ENCODE measurements around the gene C2CD4C.

Gene C2CD4C

GRCh38 chr19:376111-376470 lies 32.9 kb downstream of the C2CD4C start:
- Histone ChIP-seq H3K4me3 (ENCODE audit: low read depth in 1 of 5, low read length in 5 of 5) (no peak overlapping the region), H3K9ac (ENCODE audit: low read length in 5 of 5) (no peak overlapping the region), H3K4me1 (ENCODE audit: control insufficient read depth in 5 of 5, insufficient read depth in 5 of 5, low read length in 5 of 5) (peaks cover 0 to 11% (median 8%) of the 10 kb centered on the region in 5 donors), H3K9me3 (ENCODE audit: control insufficient read depth in 5 of 5, low read length in 5 of 5) (no peaks in the 10 kb centered on the region), H3K36me3 (ENCODE audit: control insufficient read depth in 5 of 5, insufficient read depth in 5 of 5, low read length in 5 of 5) (no peaks in the 10 kb centered on the region), H3K27ac (ENCODE audit: low read depth, low read length) (no peak overlapping the region), H3K27me3 (ENCODE audit: control insufficient read depth in 5 of 5, insufficient read depth in 4 of 5, low read length in 5 of 5) (peaks cover 9 to 55% (median 41%) of the 10 kb centered on the region in 5 donors)

DNA sequence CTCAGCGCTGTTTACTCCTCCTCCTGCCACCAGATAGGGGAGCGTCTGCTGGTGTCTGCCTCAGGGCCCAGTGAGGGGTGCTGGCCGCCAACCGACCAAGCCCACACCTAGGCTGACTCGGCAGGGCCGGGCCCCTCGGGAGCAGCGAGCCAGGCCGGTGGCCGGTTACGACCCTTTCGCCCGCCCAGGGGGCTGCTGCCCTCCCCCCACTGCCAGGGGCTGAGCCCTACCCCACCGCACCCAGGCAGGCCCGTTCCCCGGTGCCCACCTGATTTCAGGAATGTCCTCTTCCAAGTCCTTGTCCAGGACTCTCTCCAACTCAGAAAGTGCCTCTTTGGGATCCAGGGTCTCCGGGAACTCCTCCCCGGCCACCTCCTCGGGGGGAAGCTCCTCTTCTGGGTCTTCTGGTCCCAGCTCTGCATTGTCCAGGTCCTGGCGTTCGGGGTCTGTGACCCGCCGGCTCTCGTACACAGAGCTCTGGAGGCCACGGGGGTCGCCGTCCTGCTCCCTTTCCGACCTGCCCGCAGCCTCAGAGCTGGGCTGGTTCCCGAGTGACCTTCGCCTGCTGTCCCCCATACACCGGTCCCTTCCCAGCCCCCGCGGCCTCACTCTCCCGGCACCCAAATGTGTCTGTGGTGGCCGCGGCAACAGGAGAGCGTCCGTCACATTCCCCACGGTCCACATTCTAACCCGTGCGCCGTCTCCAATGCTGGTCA lies 33.4 kb downstream of the C2CD4C start:
- H3K4me3 ChIP-seq (ENCODE audit: low read depth in 1 of 5, low read length in 5 of 5), result no peak overlapping the region
- no peak overlapping the region for H3K27ac ChIP-seq (ENCODE audit: low read depth, low read length)
- H3K36me3 ChIP-seq (ENCODE audit: control insufficient read depth in 5 of 5, insufficient read depth in 5 of 5, low read length in 5 of 5), result no peaks in the 10 kb centered on the region
- H3K9me3 ChIP-seq (ENCODE audit: control insufficient read depth in 5 of 5, low read length in 5 of 5), result no peaks in the 10 kb centered on the region
- H3K4me1 ChIP-seq (ENCODE audit: control insufficient read depth in 5 of 5, insufficient read depth in 5 of 5, low read length in 5 of 5), result peaks cover 0 to 11% (median 8%) of the 10 kb centered on the region in 5 donors
- peaks cover 13 to 55% (median 44%) of the 10 kb centered on the region in 5 donors for H3K27me3 ChIP-seq (ENCODE audit: control insufficient read depth in 5 of 5, insufficient read depth in 4 of 5, low read length in 5 of 5)
- H3K9ac ChIP-seq (ENCODE audit: low read length in 5 of 5), result no peak overlapping the region

GRCh38 chr19:374886-375235 lies 34.1 kb downstream of the C2CD4C start:
- no peaks in the 10 kb centered on the region for H3K9me3 ChIP-seq (ENCODE audit: control insufficient read depth in 5 of 5, low read length in 5 of 5)
- H3K27ac ChIP-seq (ENCODE audit: low read depth, low read length), result no peak overlapping the region
- no peak overlapping the region for H3K4me3 ChIP-seq (ENCODE audit: low read depth in 1 of 5, low read length in 5 of 5)
- peaks cover 0 to 11% (median 8%) of the 10 kb centered on the region in 5 donors for H3K4me1 ChIP-seq (ENCODE audit: control insufficient read depth in 5 of 5, insufficient read depth in 5 of 5, low read length in 5 of 5)
- H3K27me3 ChIP-seq (ENCODE audit: control insufficient read depth in 5 of 5, insufficient read depth in 4 of 5, low read length in 5 of 5), result peaks cover 13 to 53% (median 44%) of the 10 kb centered on the region in 5 donors
- H3K9ac ChIP-seq (ENCODE audit: low read length in 5 of 5), result no peak overlapping the region
- no peaks in the 10 kb centered on the region for H3K36me3 ChIP-seq (ENCODE audit: control insufficient read depth in 5 of 5, insufficient read depth in 5 of 5, low read length in 5 of 5)

- H3K9me3 ChIP-seq (ENCODE audit: control insufficient read depth in 5 of 5, low read length in 5 of 5), result no peaks in the 10 kb centered on the region
- peaks cover 0 to 11% (median 8%) of the 10 kb centered on the region in 5 donors for H3K4me1 ChIP-seq (ENCODE audit: control insufficient read depth in 5 of 5, insufficient read depth in 5 of 5, low read length in 5 of 5)
- no peak overlapping the region for H3K9ac ChIP-seq (ENCODE audit: low read length in 5 of 5)
- no peak overlapping the region for H3K4me3 ChIP-seq (ENCODE audit: low read depth in 1 of 5, low read length in 5 of 5)
- peaks cover 13 to 55% (median 44%) of the 10 kb centered on the region in 5 donors for H3K27me3 ChIP-seq (ENCODE audit: control insufficient read depth in 5 of 5, insufficient read depth in 4 of 5, low read length in 5 of 5)
- no peaks in the 10 kb centered on the region for H3K36me3 ChIP-seq (ENCODE audit: control insufficient read depth in 5 of 5, insufficient read depth in 5 of 5, low read length in 5 of 5)
- H3K27ac ChIP-seq (ENCODE audit: low read depth, low read length), result no peak overlapping the region
Observed at GRCh38 chr19:374183-374885, 34.6 kb downstream of the C2CD4C start.

DNA sequence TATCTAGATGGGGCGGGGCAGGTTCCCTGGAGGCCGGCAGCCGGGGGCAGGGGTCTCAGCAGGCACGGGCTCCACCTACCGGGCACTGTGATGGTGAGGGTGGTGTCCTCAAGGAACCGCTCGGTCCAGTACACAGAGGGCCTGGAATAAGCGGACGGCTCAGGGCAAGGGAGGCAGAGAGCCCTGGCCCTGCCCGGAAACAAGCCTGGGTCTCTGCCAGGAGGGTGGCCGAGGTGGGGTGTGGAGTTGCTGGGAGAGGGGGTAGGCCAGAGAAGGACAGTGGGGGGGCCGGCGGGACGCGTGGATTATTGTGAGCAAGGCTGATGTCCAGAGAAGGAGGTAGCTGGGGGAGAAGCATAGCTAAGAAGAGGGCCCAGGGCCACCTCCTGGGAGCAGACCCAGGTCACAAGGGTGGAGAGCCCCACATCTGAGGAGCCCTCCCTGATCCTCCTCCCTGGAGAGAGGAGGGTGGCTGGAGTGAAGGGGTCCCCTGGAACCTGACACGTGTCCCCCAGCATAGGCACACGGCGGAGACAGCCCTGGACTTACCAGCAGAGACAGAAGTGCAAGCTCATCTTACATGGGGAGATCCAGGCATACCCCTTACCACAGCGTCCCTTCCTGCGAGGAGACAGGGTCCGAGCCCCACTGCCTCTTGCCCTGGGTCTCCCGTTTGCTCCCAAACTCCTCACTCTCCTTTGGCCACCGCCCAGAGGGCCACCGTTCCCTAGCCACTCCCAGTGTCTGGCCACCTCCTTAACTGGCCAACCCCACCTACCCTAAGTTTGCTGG lies 35.4 kb downstream of the C2CD4C start:
- H3K36me3 ChIP-seq (ENCODE audit: control insufficient read depth in 5 of 5, insufficient read depth in 5 of 5, low read length in 5 of 5), result no peaks in the 10 kb centered on the region
- H3K4me3 ChIP-seq (ENCODE audit: low read depth in 1 of 5, low read length in 5 of 5), result no peak overlapping the region
- H3K9ac ChIP-seq (ENCODE audit: low read length in 5 of 5), result no peak overlapping the region
- H3K27me3 ChIP-seq (ENCODE audit: control insufficient read depth in 5 of 5, insufficient read depth in 4 of 5, low read length in 5 of 5), result peaks cover 13 to 59% (median 42%) of the 10 kb centered on the region in 5 donors
- H3K9me3 ChIP-seq (ENCODE audit: control insufficient read depth in 5 of 5, low read length in 5 of 5), result no peaks in the 10 kb centered on the region
- H3K27ac ChIP-seq (ENCODE audit: low read depth, low read length), result no peak overlapping the region
- peaks cover 0 to 11% (median 8%) of the 10 kb centered on the region in 5 donors for H3K4me1 ChIP-seq (ENCODE audit: control insufficient read depth in 5 of 5, insufficient read depth in 5 of 5, low read length in 5 of 5)

GRCh38 chr19:372306-372890 lies 36.5 kb downstream of the C2CD4C start:
- Histone ChIP-seq H3K9ac (ENCODE audit: low read length in 5 of 5) (no peak overlapping the region), H3K36me3 (ENCODE audit: control insufficient read depth in 5 of 5, insufficient read depth in 5 of 5, low read length in 5 of 5) (no peaks in the 10 kb centered on the region), H3K4me1 (ENCODE audit: control insufficient read depth in 5 of 5, insufficient read depth in 5 of 5, low read length in 5 of 5) (peaks cover 0 to 11% (median 8%) of the 10 kb centered on the region in 5 donors), H3K4me3 (ENCODE audit: low read depth in 1 of 5, low read length in 5 of 5) (no peak overlapping the region), H3K27me3 (ENCODE audit: control insufficient read depth in 5 of 5, insufficient read depth in 4 of 5, low read length in 5 of 5) (peaks cover 13 to 61% (median 46%) of the 10 kb centered on the region in 5 donors), H3K27ac (ENCODE audit: low read depth, low read length) (no peak overlapping the region), H3K9me3 (ENCODE audit: control insufficient read depth in 5 of 5, low read length in 5 of 5) (no peaks in the 10 kb centered on the region)

DNA sequence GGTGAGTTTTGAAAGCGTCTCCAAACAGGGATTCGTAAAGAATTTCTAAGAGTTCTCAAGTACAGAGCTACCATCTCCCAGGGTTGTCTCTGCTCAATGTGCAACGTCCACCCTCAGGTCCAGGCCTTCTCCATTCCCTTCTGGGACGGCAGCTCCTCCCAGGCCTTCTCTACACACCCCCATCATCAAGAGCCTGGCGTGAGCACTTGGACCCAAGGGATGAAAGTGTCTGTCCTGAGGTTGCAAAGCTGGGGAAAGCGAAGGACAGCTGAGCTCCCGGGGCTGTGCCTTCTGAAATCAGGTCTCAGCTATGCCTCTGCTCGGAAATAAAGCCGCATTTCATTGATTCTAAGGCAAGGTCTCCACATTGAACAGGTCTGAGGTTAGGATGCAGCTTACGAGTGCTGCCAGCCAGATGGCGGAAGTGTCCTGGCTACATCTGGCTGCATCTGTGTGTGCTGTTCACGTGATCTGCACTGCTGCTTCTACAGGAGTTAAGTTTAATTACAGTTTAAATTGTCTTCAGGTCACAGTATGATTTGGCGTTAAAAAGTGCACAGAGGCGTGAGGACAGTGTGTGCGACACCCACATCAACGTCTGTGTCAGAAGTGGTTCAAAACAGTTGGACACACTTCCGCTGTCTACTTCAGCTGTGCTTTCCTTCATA lies 37.3 kb downstream of the C2CD4C start:
- Histone ChIP-seq H3K27me3 (ENCODE audit: control insufficient read depth in 5 of 5, insufficient read depth in 4 of 5, low read length in 5 of 5) (peaks cover 13 to 65% (median 51%) of the 10 kb centered on the region in 5 donors), H3K9ac (ENCODE audit: low read length in 5 of 5) (no peak overlapping the region), H3K4me3 (ENCODE audit: low read depth in 1 of 5, low read length in 5 of 5) (no peak overlapping the region), H3K27ac (ENCODE audit: low read depth, low read length) (no peak overlapping the region), H3K4me1 (ENCODE audit: control insufficient read depth in 5 of 5, insufficient read depth in 5 of 5, low read length in 5 of 5) (peaks cover 0 to 11% (median 8%) of the 10 kb centered on the region in 5 donors), H3K36me3 (ENCODE audit: control insufficient read depth in 5 of 5, insufficient read depth in 5 of 5, low read length in 5 of 5) (no peaks in the 10 kb centered on the region), H3K9me3 (ENCODE audit: control insufficient read depth in 5 of 5, low read length in 5 of 5) (peaks cover 0 to 3% (median 0%) of the 10 kb centered on the region in 5 donors)

GRCh38 chr19:370641-371330 lies 38.2 kb downstream of the C2CD4C start:
- H3K27ac ChIP-seq (ENCODE audit: low read depth, low read length), result no peak overlapping the region
- H3K36me3 ChIP-seq (ENCODE audit: control insufficient read depth in 5 of 5, insufficient read depth in 5 of 5, low read length in 5 of 5), result no peaks in the 10 kb centered on the region
- peaks cover 0 to 5% (median 3%) of the 10 kb centered on the region in 5 donors for H3K9me3 ChIP-seq (ENCODE audit: control insufficient read depth in 5 of 5, low read length in 5 of 5)
- H3K27me3 ChIP-seq (ENCODE audit: control insufficient read depth in 5 of 5, insufficient read depth in 4 of 5, low read length in 5 of 5), result peaks cover 13 to 61% (median 56%) of the 10 kb centered on the region in 5 donors
- no peak overlapping the region for H3K4me3 ChIP-seq (ENCODE audit: low read depth in 1 of 5, low read length in 5 of 5)
- H3K9ac ChIP-seq (ENCODE audit: low read length in 5 of 5), result no peak overlapping the region
- peaks cover 0 to 11% (median 8%) of the 10 kb centered on the region in 5 donors for H3K4me1 ChIP-seq (ENCODE audit: control insufficient read depth in 5 of 5, insufficient read depth in 5 of 5, low read length in 5 of 5)

GRCh38 chr19:369876-370275 lies 39.1 kb downstream of the C2CD4C start:
- H3K27me3 ChIP-seq (ENCODE audit: control insufficient read depth in 5 of 5, insufficient read depth in 4 of 5, low read length in 5 of 5), result peaks cover 13 to 57% (median 53%) of the 10 kb centered on the region in 5 donors
- peaks cover 0 to 11% (median 8%) of the 10 kb centered on the region in 5 donors for H3K4me1 ChIP-seq (ENCODE audit: control insufficient read depth in 5 of 5, insufficient read depth in 5 of 5, low read length in 5 of 5)
- H3K9ac ChIP-seq (ENCODE audit: low read length in 5 of 5), result no peak overlapping the region

More at GRCh38 chr19:369876-370275, 39.1 kb downstream of the C2CD4C start:
- H3K9me3 ChIP-seq (ENCODE audit: control insufficient read depth in 5 of 5, low read length in 5 of 5), result peaks cover 0 to 5% (median 3%) of the 10 kb centered on the region in 5 donors
- no peaks in the 10 kb centered on the region for H3K36me3 ChIP-seq (ENCODE audit: control insufficient read depth in 5 of 5, insufficient read depth in 5 of 5, low read length in 5 of 5)
- H3K27ac ChIP-seq (ENCODE audit: low read depth, low read length), result no peak overlapping the region
- H3K4me3 ChIP-seq (ENCODE audit: low read depth in 1 of 5, low read length in 5 of 5), result no peak overlapping the region

Measured in subcutaneous abdominal adipose tissue (tissue), 5 donors.